Measurements from ENCODE around the gene CFAP77. TPM values are rescaled to one million over a fixed set of nuclear protein-coding genes. Genes with fewer than 3 reads are reported as not detected.

CFAP77 gene
- total RNA-seq, 1 donor from 2014 or later: 0.36 TPM

DNA sequence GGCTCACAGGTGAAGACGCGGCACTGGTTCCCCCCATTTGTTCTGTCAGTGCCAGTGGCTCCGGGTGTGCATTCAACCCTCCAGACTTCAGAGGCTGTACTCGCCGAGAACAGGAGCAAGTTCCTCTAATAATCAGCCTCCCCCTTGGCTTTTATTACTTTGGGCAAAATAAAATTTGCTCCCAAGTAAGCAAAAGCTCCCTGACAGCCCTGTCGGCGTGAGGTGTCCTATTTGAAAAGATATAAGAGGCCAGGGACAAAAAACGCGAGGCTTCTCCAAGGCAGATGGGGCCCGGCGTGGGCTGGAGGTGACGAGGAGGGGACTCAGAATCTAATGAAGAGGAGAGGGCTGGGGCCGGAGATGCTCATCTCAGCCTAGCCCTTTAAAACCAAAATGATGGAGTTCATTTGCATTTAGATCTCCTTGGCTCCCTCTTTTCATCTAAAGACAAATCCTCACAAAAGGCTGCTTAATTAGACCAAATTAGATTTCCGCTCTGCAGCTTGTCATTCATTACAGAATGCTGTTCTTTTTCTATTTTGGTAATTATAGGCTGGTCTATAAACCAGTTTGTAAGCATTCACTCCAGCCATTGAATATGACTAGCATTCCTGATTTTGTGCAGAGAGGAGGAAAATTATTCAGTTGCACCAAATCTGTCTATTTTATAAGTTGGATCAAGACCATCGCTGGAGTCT is 68.5 kb downstream of the CFAP77 start:
- Histone ChIP-seq H3K79me2 (ENCODE audit: insufficient read depth, low read length) (no peaks in the 10 kb centered on the region), H3K9ac (ENCODE audit: low read length) (no peak overlapping the region), H2AFZ (ENCODE audit: low read depth, low read length) (no peak overlapping the region), H3K4me2 (ENCODE audit: low read length) (no peak overlapping the region), H3K4me3 (ENCODE audit: insufficient read depth, low read depth, low read length) (no peak overlapping the region), H3K27me3 (ENCODE audit: insufficient read depth, low read length) (peaks cover 20% of the 10 kb centered on the region), H3K36me3 (ENCODE audit: insufficient read depth, low read length) (no peaks in the 10 kb centered on the region), H3K9me3 (ENCODE audit: insufficient read depth, low read depth, low read length) (no peaks in the 10 kb centered on the region), H3K4me1 (ENCODE audit: insufficient read depth, low read length) (no peaks in the 10 kb centered on the region), H4K20me1 (ENCODE audit: insufficient read depth, low read length) (no peaks in the 10 kb centered on the region), H3K27ac (ENCODE audit: low read depth, low read length) (no peak overlapping the region)
- H3K4me3 Mint-ChIP-seq (ENCODE audit: unreplicated experiment): no peak overlapping the region
- H3K9me3 Mint-ChIP-seq (ENCODE audit: unreplicated experiment): peaks cover 3% of the 10 kb centered on the region
- DNase-seq (ENCODE audit: low read depth) (no peak), FAIRE-seq (no peak)
- no peak overlapping the region for H3K27ac Mint-ChIP-seq (ENCODE audit: unreplicated experiment)
- no peak for TF ChIP-seq CTCF (IDR thresholded peaks at IDR 0.05; ENCODE audit: insufficient read depth, low read depth, low read length)
- no peak for TF ChIP-seq EZH2 (IDR thresholded peaks at IDR 0.05; ENCODE audit: insufficient read depth, low read length)
- H3K4me1 Mint-ChIP-seq (ENCODE audit: low read depth, unreplicated experiment): peaks cover 8% of the 10 kb centered on the region
- H3K36me3 Mint-ChIP-seq (ENCODE audit: low read depth, unreplicated experiment): peaks cover 2% of the 10 kb centered on the region
- H3K27me3 Mint-ChIP-seq (ENCODE audit: low read depth, unreplicated experiment): peaks cover 58% of the 10 kb centered on the region

GRCh38 chr9:132479733-132480132 is 69.7 kb downstream of the CFAP77 start:
- no peak for FAIRE-seq
- H3K79me2 ChIP-seq (ENCODE audit: insufficient read depth, low read length): no peaks in the 10 kb centered on the region

More at GRCh38 chr9:132479733-132480132, 69.7 kb downstream of the CFAP77 start:
- Mint-ChIP-seq H3K9me3 (ENCODE audit: unreplicated experiment) (peaks cover 3% of the 10 kb centered on the region), H3K27me3 (ENCODE audit: low read depth, unreplicated experiment) (peaks cover 64% of the 10 kb centered on the region), H3K27ac (ENCODE audit: unreplicated experiment) (no peak overlapping the region), H3K36me3 (ENCODE audit: low read depth, unreplicated experiment) (peaks cover 2% of the 10 kb centered on the region), H3K4me3 (ENCODE audit: unreplicated experiment) (no peak overlapping the region), H3K4me1 (ENCODE audit: low read depth, unreplicated experiment) (no peaks in the 10 kb centered on the region)
- Histone ChIP-seq H3K4me1 (ENCODE audit: insufficient read depth, low read length) (no peaks in the 10 kb centered on the region), H3K9ac (ENCODE audit: low read length) (no peak overlapping the region), H3K9me3 (ENCODE audit: insufficient read depth, low read depth, low read length) (no peaks in the 10 kb centered on the region), H3K27ac (ENCODE audit: low read depth, low read length) (no peak overlapping the region), H4K20me1 (ENCODE audit: insufficient read depth, low read length) (no peaks in the 10 kb centered on the region), H3K36me3 (ENCODE audit: insufficient read depth, low read length) (no peaks in the 10 kb centered on the region), H2AFZ (ENCODE audit: low read depth, low read length) (no peak overlapping the region), H3K27me3 (ENCODE audit: insufficient read depth, low read length) (peaks cover 23% of the 10 kb centered on the region), H3K4me2 (ENCODE audit: low read length) (no peak overlapping the region), H3K4me3 (ENCODE audit: insufficient read depth, low read depth, low read length) (no peak overlapping the region)
- TF ChIP-seq EZH2 (IDR thresholded peaks at IDR 0.05; ENCODE audit: insufficient read depth, low read length) (no peak), CTCF (IDR thresholded peaks at IDR 0.05; ENCODE audit: insufficient read depth, low read depth, low read length) (no peak)
- no peak for DNase-seq (ENCODE audit: low read depth)
